ENCODE data around the gene ZNF74.

- TF ChIP-seq CTCF (conservative IDR thresholded peaks at IDR 0.05) (no peak), EZH2 (IDR thresholded peaks at IDR 0.05; ENCODE audit: low read depth) (no peak)
These were observed 9.2 kb downstream of the ZNF74 start for GRCh38 chr22:20402960-20403778.

Data from PC-9 (cell line).